GM21576 (cell line): ENCODE data around the gene ZSCAN31.

Experiments used
- ATAC-seq: cut with Tn5 transposase; IDR thresholded peaks from one replicate; pipeline ENCODE4 v1.9.1; 2021; ENCODE audit warnings: mild to moderate bottlenecking, moderate library complexity; ENCODE audit not compliant: unreplicated experiment

The ZSCAN31 gene

DNA sequence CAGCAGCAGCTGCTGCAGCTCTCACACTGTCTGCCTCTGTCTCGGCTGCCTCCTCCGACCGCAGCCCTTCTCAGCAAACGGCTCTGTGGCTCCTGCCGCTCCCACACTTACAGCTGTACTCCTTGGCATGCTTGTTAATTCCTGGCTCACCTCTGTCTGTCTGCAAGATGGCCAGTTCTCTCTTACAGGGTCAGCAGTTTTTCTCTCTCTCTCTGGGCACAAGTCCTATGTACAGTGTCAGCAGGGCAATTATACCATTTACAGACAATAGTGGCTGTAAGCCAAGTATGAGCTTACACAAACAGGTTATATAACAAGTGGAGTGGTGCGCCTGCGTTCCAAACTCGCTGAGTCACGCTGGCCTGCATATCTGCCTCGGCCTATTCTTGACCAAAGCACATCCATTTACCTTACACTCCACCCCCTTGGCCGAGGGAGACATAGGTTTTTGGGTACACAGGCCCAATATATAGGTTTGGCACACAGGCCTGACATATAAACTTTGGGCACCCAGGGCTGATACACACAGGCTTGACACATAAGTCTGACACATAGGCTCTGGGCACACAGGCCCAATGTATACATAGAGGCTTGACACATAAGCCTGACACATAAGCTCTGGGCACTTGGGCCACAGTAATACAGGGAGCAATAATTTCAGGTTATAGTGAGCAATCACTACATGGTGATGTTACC lies 18.2 kb upstream of the ZSCAN31 start:
- no peak for ATAC-seq

DNA sequence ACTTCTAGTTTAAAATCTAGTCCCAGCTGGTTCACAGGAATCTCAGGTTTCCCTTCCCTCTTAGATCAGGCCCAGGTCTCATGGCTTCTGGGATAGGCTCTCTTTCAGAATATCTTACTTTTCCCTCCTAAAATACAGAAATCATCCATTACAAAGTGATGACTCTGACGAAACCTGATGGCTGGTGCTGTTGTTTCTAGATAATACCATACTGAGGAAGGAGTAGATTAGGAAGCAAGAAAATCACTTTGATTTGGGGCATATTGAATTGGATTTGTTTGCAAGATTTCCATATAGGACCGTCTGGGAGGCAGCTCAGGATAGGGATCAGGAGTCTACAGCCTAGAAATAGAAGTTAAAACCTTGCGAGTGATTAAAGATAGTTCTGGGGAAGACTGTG lies 17.4 kb upstream of the ZSCAN31 start:
- ATAC-seq: no peak

DNA sequence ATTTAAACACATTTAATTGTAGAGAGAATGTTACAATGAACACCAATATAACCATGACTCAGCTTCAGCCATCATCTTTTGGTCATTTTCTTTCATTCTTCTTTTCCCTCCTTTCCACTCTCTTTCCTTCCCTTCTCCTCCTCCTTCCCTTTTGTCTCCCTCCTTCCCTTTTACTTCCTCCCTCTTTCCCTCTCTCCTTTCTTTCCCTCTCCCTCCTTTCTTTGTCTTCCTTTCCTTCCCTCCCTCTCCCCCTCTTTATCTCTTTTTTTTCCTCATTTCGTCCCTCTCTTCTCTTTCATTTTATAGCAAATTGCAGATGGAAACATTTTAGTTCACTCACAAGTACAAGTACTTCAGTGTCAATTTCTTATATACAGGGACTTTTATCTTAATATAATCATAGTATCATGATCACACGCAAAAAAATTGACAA lies 15.6 kb upstream of the ZSCAN31 start:
- no peak for ATAC-seq

DNA sequence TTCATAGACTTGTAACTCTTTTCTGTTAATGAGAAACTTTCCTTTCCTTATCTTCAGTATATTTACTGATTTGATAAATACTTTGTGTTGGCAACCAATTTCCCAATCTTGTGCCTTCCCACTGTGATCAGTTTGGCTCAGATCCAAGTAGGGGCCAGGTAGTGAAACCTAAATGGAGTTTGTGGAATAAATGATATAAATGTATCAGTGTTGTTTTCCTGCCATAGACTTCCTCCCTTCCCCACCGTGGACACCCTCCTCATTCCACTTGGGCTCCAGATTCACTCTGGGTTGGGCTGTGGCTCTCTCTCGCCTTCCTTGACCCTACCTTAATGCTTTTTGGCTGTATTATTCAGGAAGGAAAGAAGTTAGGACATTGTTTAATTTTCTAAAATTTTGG lies 15.1 kb upstream of the ZSCAN31 start:
- ATAC-seq: no peak

DNA sequence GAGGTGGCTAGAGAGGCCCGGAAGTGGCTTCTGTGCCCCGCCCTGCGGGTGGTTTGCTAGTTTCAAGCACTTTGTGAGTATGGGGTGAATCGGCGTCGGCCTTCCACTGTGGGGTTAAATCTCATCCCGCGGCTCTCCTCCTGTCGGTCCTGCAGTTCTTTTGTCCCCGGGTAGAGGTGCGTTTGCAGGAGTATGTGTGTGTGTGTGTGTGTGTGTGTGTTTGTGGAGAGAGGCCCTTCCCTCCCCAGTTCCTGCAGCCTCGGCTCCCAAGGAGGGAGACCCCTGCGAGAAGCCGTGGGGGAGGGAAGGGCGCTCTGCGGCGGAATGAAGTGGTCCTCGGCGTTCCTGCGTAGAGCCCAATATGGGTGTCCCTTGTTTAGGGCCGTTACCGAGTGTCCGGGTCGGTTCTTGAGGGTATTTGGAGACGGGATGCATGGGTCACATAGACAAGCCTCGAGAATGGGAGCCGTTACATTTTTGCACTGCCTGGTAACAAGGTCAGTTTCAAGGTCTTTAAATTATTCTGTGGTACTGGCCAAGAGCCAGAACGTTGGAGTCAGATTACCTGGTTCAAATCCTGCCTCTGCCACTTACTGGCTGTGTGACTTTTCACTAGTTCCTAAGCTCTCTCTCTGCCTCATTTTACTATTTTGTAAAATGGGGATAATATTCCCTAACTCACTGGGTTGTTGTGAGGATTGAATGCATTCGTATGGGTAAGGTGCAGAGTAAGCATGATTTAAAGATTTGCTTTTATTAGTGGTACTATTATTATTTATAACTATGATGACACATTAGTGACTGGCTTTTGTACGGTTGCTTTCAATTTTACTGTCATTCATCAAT lies 14.2 kb upstream of the ZSCAN31 start, which contains the start of gene ZKSCAN3:
TSS of gene ZKSCAN3 (plus strand) at position 56 of the 846 bp plus-strand sequence. CDS start 9,640 bp downstream, outside the sequence.
- ATAC-seq: peak; percentile 97

DNA sequence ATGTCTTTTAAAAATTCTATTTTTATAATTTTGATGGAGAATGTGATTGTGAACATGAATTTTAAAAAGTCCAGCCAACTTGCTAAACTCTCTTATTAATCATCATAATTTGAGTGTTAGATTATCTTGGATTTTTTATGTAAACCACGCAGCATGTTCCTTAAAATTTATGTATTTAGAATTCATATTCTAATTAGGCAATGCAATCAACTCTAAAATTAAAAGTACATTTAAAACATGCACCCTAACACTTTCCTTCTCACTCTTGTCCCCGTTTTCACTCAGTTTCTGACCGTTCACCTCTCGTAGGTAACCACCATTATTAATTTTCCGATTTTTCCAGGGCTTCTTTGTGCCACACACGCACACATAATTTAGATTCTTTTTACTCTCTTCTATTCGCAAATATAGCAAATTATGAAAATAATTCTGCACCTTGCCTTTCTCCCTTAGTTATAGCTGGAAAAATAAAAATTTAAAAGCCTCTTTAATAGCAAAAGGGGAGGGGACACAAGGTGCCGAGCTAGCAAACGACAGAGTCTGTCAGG lies 13.5 kb upstream of the ZSCAN31 start:
- peak; percentile 20 for ATAC-seq

DNA sequence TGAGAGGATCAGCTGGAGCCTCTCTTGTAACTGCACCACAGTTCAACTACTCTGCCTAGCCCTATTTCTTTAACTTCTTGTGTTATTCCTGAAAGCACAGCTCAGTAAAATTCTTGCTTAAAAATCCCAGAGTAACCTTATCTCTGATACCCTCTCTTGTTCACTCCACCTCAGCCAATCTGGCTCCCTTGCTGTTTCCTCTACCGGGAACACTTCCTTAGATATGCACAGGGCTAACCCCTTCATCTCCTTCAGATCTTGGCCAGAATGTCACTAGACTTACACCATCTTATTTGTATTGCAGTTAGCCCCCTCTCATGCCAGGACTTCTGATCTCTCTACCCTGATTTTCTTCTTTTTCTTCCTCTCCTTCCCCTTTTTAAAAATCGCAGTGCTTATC lies 11.2 kb upstream of the ZSCAN31 start:
- ATAC-seq: no peak

DNA sequence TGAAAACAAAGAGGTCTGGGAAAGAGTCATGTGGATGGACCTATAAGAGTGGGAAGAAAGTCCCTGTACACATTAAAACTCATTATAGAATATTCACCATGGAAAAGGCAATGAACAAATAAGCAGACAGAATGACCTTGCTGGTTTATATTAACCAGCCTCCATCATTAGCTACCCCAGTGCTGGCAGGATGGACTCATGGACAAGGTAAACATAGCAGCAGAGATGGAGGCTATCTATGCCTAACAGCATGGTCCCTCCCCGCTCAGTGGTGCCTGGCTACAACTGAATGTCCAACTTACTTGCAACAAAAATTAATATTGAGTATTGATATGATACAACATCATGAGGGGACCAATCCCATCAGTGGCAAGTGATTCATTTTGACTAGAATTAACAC lies 9.3 kb upstream of the ZSCAN31 start:
- no peak for ATAC-seq

DNA sequence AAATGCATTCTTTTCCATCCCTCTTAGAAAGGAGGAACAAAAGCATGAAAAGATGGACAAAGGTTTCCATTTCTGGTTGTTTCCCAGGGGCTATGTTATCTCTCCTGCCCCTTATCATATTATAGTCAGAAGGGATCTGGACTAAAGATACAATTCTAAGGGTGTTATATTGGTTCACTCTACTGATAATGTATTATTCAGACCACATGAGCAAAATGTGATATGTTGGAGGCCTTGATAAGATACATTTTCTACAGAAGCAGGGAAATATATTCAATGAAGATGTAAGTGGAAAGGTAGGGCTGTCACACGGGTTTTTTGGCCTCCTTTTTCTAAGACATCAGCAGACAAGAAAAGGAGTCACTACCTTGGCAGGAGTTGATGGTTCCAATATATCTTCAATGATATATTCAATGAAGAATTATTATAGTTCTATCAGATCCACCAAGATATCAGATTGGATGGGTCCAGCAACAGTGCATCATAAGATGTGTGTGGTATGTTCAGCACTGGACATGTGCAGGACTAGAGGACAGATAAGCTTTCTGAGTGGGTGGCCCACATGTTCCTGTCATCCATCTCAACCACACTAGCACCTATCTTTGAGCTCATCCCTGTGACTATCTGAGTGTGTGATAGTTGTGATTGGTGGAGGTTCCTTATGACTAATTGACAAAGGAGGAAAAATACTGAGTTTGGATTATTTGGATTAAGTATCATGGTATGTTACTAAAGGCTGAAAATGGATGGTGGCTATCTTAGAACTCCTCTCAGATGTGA lies 8.1 kb upstream of the ZSCAN31 start:
- ATAC-seq: no peak

DNA sequence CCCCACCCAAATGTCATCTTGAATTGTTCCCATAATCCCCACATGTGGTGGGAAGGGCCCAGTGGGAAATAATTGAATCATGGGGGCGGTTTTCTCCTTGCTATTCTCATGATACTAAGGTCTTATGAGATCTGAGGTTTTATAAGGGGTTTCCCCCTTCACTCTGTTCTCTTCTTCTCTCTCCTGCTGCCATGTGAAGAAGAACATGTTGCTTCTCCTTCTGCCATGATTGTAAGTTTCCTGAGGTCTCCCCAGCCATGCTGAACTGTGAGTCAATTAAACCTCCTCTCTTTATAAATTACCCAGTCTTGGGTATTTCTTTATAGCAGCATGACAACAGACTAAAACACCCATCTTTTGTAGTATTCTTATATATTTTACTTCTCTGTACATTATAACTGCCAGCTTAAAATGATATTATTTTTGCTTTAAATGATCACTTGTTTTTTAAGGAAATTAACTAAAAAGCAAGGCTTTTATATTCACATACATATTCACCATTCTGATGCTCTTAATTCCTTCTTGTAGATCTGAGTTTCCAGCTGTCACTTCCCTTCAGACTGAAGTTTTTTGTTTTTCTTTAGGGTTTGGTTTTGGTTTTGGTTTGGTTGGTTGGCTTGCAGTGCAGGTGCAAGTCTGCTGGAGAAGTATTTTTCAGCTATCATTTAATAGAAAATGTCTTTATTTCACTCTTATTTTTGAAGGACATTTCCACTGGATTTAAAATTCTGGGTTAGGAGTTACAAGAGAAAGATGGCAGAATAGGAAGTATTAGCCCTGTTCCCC lies 4.6 kb upstream of the ZSCAN31 start:
- no peak for ATAC-seq

DNA sequence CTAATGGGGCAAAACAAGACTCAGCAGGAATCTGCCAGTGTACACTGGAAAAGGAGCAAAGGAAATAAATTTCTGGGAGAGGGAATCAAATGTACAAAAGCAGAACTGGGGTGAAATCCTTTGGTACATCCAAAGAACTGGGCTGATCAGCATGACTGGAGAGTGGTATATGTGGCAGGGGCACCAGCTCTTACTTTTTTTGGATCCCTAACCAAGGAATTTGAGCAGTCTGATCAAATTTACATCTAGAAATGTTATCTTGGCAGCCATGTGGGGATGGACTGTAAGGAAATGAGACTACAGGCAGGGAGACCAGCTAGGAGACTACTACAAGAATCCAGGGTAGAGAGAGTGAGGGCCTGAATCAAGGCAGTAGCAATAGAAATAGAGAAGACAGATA lies 1.2 kb upstream of the ZSCAN31 start:
- ATAC-seq: no peak

DNA sequence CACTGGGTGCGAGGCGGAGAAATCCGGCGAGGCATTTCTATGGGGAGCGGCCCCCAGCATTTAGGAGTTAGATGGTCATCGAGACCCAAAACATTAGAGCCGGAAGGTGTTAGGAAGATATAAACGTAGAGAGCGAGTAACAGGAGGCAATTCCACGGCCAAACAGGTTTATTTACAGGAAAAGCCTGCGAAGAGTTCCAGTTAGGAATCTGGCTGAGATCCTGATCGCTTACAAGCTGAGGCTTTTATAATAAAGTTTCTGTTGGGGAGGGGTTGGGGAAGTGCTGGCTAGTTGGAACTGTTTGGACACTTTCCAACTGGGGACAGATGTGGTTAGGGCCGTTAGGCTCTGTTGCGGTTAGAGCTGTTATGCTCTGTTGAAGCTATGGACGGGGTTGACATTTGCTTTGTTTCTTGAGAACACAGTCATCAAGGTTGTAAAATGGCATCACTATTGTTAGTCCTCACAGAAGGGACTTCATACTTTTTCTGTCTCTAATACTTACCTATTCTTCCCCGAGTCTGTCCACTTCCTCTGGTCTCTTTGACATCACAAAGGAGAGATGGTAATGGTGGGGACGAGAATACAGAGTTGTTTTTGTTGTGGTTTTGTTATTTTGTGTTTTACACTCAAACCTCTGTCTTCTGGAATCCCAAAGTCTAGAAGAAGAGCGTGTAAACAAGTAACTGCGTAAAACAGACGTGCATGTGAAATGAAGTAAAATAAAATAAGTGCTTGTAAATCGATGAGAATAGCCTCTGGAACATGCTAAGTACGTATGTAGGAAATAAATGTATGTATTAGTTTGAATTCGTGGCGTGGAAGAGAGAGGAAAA lies 554 bp upstream of the ZSCAN31 start:
- ATAC-seq: peak; percentile 39

DNA sequence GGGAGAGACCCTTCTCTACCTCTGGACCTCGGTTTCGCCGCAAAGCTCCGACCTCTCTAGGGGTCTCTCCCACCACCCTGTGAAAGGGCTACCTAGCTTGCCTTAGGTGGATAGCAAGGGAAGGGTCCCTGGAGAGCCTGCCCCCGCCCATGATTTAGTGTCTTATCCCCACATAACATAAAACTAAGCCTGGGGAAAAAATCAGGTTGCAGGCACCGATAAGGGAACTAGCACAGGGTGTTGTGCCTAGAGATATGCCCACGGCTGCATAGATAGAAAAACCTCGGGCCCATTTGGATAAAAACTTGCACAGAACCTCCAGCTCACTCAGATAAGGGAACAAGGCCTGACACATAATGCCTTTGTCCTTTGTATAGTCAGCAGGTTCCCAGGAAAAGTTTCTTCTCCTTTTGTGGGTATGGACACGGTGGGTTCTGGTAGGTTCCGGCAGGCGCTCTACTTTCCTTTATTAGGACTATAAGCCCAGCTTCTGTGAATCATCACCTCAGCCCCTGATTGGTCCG lies 846 bp downstream of the ZSCAN31 start:
- ATAC-seq: no peak

DNA sequence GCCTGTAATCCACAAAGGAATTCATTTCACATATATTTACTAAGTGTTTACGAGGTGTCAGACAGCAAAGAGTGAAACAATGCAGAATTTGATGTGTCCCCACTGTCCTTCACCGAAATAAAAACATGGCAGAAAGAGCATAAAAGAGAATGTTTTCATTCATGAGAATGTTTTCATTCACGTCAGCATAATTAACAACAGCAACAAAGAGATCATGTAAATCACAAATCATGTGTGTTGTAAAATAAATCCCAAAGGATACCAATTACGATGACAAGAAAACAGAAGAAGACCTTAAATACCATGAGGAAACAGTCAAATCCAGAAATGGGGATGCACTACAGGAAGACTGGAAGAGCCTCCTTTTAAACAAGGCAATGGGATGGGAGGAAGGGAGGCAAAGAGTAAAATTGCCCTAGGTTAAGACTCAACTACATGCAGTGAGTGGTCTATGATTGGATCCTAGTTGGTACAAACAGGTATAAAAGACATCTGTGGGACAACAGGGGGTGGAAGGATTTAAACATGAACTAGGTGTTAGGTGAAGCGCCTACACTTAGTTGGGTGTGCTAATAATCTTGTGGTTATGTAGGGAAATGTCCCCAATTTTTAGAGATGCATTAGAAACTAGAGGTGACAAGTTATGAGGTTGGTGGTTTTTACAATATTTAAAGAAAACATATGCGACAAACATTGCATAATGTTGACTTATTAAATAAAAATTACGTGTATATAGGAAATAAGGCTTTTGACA lies 1.5 kb downstream of the ZSCAN31 start:
- ATAC-seq: no peak

DNA sequence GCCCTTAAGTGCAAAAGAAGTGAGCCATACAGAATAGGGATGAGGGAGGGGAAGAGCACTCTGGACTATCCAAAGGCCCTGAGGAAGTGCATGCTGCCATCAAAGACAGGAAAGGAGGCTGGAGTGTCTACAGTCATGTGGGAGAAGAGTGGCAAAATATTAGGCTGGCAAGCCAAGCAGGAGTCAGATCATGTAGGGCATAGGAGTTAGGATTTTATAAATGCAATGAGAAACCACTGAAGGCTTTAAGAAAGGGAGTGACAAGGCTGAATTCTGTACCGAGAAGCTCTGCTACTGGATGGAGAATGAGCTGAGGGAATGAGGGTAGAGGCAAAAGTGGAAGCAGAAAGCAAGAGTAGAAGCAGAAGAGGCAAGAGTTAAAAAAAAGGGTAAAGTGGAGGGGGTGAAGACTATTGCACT lies 2.3 kb downstream of the ZSCAN31 start:
- no peak for ATAC-seq

DNA sequence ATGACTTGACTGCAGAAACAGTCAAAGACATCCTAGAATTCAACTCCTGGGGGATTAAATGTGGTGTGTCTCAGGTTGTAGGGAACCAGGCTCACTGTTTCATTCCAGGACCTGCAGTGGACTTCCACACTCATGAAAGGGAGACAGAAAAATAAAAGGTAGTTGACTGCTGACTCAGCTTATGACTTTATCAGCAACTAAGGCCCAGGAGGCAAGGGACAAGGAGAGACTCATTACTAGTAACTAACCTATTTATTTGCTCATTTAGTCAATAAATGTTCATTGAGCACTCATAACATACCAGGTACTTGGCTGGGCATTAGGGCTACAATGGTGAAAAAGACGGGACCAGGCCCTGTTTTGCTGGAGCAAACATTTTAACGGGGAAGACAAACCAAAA lies 2.9 kb downstream of the ZSCAN31 start:
- ATAC-seq: no peak

DNA sequence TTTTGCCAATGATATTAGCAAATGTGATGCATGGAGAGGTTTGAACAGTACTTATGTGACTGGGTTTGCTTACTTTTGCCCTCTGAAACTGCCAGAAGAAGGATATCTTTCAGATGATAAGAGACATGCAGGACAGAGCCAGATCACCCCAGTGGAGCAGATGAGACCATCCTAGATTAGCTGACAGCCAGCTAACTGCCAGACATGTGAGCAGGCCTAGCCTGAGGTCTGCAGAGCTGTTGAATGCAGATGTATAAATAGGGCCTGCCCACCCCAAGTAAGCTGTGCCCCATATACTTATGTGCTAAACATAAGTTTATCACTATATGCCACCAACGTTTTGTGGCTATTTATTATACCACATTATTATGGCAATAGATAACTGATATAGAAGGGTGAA lies 5.9 kb downstream of the ZSCAN31 start:
- ATAC-seq: no peak

DNA sequence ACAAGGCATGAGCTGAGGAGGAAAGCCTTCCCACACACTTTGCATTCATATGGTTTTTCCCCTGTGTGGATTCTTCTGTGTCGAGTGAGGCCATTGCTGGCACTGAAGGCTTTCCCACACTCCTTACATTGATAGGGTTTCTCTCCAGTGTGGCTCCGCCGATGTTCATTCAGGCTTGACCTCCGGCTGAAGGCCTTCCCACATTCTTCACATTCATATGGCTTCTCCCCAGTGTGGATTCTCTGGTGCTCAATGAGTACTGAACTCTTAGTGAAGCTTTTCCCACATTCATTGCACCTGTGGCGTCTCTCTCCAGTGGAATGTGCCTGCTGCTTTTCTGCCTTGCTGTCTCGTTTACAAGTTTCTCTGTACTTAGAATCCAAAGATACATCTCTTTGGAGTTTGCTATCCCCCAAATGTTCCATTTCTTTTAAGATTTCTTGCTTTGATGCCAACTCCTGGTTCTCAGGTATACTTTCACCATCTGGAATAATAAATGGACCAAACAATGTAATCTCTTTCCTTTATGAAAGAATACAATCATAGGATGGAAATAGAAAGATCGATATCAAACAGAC lies 9.5 kb downstream of the ZSCAN31 start:
- ATAC-seq: no peak
